Memory B cell (primary cell): ENCODE results near the gene OR2A14.
A peak's percentile ranks its signal among the peaks of the same experiment; 100 is the strongest.
"Not testable (repeated sequence)": the region's sequence is repeated elsewhere in the genome, so short reads cannot be mapped to it uniquely, and the experiment has no call there.

Experiments used
- ATAC-seq: fragments of 150-1000 bp; cut with Tn5 transposase; 2 replicates; pipeline ENCODE4 v1.10.0; 2021; ENCODE audit warnings: low read depth, mild to moderate bottlenecking, moderate library complexity
- DNase-seq, 2 donors: peaks; one replicate each; pipeline ENCODE4 v3.0.0; 2022; ENCODE audit warnings: low spot score in 2 of 2
- H3K27ac Mint-ChIP-seq: one replicate; pipeline ENCODE4 v1.8.0; 2022; ENCODE audit warnings: mild to moderate bottlenecking, moderate library complexity, mixed read lengths
- H3K27me3 Mint-ChIP-seq: one replicate; pipeline ENCODE4 v1.8.0; 2022; ENCODE audit warnings: mixed read lengths
- H3K36me3 Mint-ChIP-seq: one replicate; pipeline ENCODE4 v1.8.0; 2022; ENCODE audit warnings: mild to moderate bottlenecking, mixed read lengths
- H3K4me1 Mint-ChIP-seq: one replicate; pipeline ENCODE4 v1.8.0; 2022; ENCODE audit warnings: mixed read lengths
- H3K4me3 Mint-ChIP-seq: one replicate; pipeline ENCODE4 v1.8.0; 2022; ENCODE audit warnings: mild to moderate bottlenecking, moderate library complexity, mixed read lengths
- H3K9me3 Mint-ChIP-seq: one replicate; pipeline ENCODE4 v1.8.0; 2022; ENCODE audit warnings: mixed read lengths

The OR2A14 gene

GRCh38 chr7:144129601-144130000 is 6.6 kb downstream of the OR2A14 start:
- H3K4me3 Mint-ChIP-seq, ATAC-seq, DNase-seq, H3K27me3 Mint-ChIP-seq, H3K36me3 Mint-ChIP-seq, H3K4me1 Mint-ChIP-seq, H3K9me3 Mint-ChIP-seq: not testable (repeated sequence)
- H3K27ac Mint-ChIP-seq, result peak overlapping the region; percentile 15

- H3K9me3 Mint-ChIP-seq, result no peaks in the 10 kb centered on the region
- DNase-seq, result no peak
- H3K27ac Mint-ChIP-seq, result no peak overlapping the region
- no peak for ATAC-seq
- no peaks in the 10 kb centered on the region for H3K27me3 Mint-ChIP-seq
- no peak overlapping the region for H3K4me3 Mint-ChIP-seq
- no peaks in the 10 kb centered on the region for H3K36me3 Mint-ChIP-seq
- H3K4me1 Mint-ChIP-seq, result no peaks in the 10 kb centered on the region
These were observed 7.8 kb downstream of the OR2A14 start for GRCh38 chr7:144130730-144131129.

DNA sequence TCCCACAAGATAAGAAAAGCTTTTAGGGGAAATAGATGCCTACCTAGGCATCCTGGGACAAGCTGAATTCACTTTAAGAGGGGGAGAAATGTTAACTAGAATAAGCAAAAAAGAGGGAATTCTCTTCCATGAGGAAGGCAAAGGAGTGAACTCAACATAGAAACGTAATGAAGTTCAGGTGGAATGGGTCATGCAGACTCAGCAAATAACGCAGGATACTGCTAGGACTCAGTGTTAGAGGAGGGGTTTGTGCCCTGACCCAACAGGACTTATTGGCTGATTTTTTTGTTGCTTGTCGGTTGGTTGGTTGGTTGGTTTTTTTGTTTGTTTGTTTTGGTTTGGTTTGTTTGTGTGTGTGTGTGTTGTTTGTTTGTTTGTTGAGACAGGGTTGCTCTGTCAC is 9.3 kb downstream of the OR2A14 start:
- ATAC-seq, result no peak
- Mint-ChIP-seq H3K4me1 (no peaks in the 10 kb centered on the region), H3K27me3 (no peaks in the 10 kb centered on the region), H3K4me3 (no peak overlapping the region), H3K36me3 (no peaks in the 10 kb centered on the region), H3K27ac (no peak overlapping the region), H3K9me3 (no peaks in the 10 kb centered on the region)
- DNase-seq, result no peak

DNA sequence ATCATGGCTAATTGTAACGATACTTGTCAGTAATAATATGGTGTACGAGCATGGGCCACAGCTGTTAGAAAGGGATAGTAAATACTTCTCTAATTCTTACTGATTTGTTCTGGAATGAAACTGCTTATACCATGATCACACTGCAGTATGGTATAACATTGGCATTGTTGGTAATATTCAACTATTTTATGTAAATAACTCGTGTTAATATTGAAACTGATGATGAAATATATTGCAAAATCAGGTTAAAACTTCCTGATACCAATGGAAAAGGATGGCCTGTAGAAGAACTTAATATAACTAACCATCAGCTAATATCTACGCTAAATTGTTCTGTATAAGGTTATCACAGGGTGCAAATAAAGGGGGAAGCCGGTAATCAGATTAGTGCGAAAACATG is 10.3 kb downstream of the OR2A14 start:
- no peak for ATAC-seq
- H3K27ac Mint-ChIP-seq, result no peak overlapping the region
- H3K9me3 Mint-ChIP-seq, result no peaks in the 10 kb centered on the region
- H3K27me3 Mint-ChIP-seq, result peaks cover 2% of the 10 kb centered on the region
- H3K4me3 Mint-ChIP-seq, result no peak overlapping the region
- H3K36me3 Mint-ChIP-seq, result no peaks in the 10 kb centered on the region
- H3K4me1 Mint-ChIP-seq, result no peaks in the 10 kb centered on the region
- no peak for DNase-seq

DNA sequence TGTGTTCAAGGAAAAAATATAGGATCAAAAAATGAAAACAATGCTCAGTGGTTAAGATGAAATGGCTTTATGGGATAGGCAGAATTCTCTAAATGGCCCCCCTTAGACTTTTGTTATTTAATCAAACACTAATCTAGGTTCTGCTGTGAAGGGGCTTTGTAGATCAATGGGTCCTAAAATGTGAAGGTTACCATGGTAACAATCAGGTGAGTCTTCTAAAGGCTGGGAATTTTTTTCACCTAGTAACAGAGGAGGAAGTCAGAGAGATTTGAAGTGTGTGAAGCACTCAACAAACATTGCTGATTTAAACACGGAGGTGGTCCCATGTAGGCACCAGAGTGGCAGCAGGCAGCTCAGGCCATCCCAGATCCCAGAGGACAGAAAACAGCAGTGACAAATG is 11.1 kb downstream of the OR2A14 start:
- DNase-seq (no peak), ATAC-seq (no peak)
- no peaks in the 10 kb centered on the region for H3K4me1 Mint-ChIP-seq
- peaks cover 2% of the 10 kb centered on the region for H3K27me3 Mint-ChIP-seq
- H3K36me3 Mint-ChIP-seq, result no peaks in the 10 kb centered on the region
- no peak overlapping the region for H3K27ac Mint-ChIP-seq
- H3K9me3 Mint-ChIP-seq, result no peaks in the 10 kb centered on the region
- H3K4me3 Mint-ChIP-seq, result no peak overlapping the region

DNA sequence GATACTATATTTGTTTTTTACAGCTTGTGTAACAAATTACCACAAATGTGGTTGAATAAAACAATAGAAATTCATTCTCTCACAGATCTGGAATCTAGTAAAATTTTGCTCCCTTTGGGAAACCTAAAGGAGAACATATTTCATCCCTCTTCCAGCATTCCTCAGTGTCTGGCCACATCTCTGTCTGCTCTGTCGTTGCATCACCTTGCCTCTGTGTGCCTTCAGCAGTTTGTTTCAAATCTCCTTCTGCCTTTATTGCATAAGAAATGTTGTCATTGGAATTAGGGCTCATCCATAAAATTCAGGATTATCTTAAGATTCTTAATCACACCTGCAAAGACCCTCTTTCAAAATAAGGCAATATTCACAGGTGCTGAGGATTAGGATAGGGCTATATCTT is 14.5 kb downstream of the OR2A14 start:
- DNase-seq (no peak), ATAC-seq (no peak)
- Mint-ChIP-seq H3K4me3 (no peak overlapping the region), H3K4me1 (no peaks in the 10 kb centered on the region), H3K9me3 (peaks cover 1% of the 10 kb centered on the region), H3K27ac (no peak overlapping the region), H3K36me3 (peaks cover 1% of the 10 kb centered on the region), H3K27me3 (peaks cover 6% of the 10 kb centered on the region)

DNA sequence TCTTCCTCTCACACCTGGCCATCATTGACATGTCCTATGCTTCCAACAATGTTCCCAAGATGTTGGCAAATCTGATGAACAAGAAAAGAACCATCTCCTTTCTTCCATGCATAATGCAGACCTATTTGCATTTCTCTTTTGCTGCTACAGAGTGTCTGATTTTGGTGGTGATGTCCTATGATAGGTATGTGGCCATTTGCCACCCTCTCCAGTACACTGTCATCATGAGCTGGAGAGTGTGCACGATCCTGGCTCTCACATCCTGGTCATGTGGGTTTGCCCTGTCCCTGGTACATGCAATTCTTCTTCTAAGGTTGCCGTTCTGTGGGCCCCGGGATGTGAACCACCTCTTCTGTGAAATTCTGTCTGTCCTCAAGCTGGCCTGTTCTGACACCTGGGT is 19.2 kb downstream of the OR2A14 start:
- no peak overlapping the region for H3K4me3 Mint-ChIP-seq
- peaks cover 8% of the 10 kb centered on the region for H3K27me3 Mint-ChIP-seq
- no peak overlapping the region for H3K27ac Mint-ChIP-seq
- DNase-seq, result no peak
- peaks cover 3% of the 10 kb centered on the region for H3K36me3 Mint-ChIP-seq
- H3K4me1 Mint-ChIP-seq, result no peaks in the 10 kb centered on the region
- peaks cover 6% of the 10 kb centered on the region for H3K9me3 Mint-ChIP-seq
- ATAC-seq, result no peak

GRCh38 chr7:144144426-144144825 is 21.4 kb downstream of the OR2A14 start:
- no peak for DNase-seq
- Mint-ChIP-seq H3K36me3 (peaks cover 7% of the 10 kb centered on the region), H3K27ac (no peak overlapping the region), H3K4me3 (no peak overlapping the region), H3K27me3 (peaks cover 6% of the 10 kb centered on the region), H3K9me3 (peaks cover 15% of the 10 kb centered on the region), H3K4me1 (no peaks in the 10 kb centered on the region)
- ATAC-seq, result no peak

GRCh38 chr7:144148224-144148827 is 25.4 kb downstream of the OR2A14 start:
- Mint-ChIP-seq H3K9me3 (peaks cover 17% of the 10 kb centered on the region), H3K36me3 (peaks cover 5% of the 10 kb centered on the region), H3K27ac (no peak overlapping the region), H3K4me1 (no peaks in the 10 kb centered on the region), H3K4me3 (no peak overlapping the region), H3K27me3 (peaks cover 2% of the 10 kb centered on the region)
- DNase-seq (no peak), ATAC-seq (no peak)

DNA sequence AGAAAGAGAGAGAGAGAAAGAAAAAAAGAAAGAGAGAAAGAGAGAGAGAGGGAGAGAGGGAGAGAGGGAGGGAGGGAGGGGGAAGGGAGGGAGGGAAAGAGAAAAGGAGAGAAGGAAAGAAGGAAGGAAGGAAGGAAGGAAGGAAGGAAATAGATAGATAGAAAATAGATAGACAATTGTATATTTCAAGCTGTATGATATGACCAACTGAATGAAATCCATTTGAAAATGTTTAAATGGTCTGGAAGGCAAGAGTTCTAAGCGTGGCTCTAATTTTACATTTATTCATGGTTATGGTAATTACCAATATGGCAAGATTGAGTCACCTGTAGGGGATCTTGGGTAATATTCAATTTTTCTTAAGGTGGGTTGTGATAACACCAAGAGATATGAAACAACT is 35.9 kb downstream of the OR2A14 start:
- peaks cover 4% of the 10 kb centered on the region for H3K27me3 Mint-ChIP-seq

GRCh38 chr7:144164784-144165183 is 41.8 kb downstream of the OR2A14 start:
- DNase-seq, result no peak
- ATAC-seq, result no peak
- H3K4me1 Mint-ChIP-seq, result no peaks in the 10 kb centered on the region
- H3K9me3 Mint-ChIP-seq, result peaks cover 4% of the 10 kb centered on the region
- H3K27ac Mint-ChIP-seq, result no peak overlapping the region
- no peaks in the 10 kb centered on the region for H3K36me3 Mint-ChIP-seq
- H3K4me3 Mint-ChIP-seq, result no peak overlapping the region
- H3K27me3 Mint-ChIP-seq, result peaks cover 9% of the 10 kb centered on the region

More for the DNA sequence above, 35.9 kb downstream of the OR2A14 start:
- DNase-seq, result no peak
- H3K4me1 Mint-ChIP-seq, result no peaks in the 10 kb centered on the region
- ATAC-seq, result no peak
- no peak overlapping the region for H3K4me3 Mint-ChIP-seq
- H3K9me3 Mint-ChIP-seq, result peaks cover 1% of the 10 kb centered on the region
- no peak overlapping the region for H3K27ac Mint-ChIP-seq
- H3K36me3 Mint-ChIP-seq, result no peaks in the 10 kb centered on the region

GRCh38 chr7:144171594-144172350 is 48.8 kb downstream of the OR2A14 start:
- not testable (repeated sequence) for H3K36me3 Mint-ChIP-seq, H3K4me1 Mint-ChIP-seq, DNase-seq, H3K27ac Mint-ChIP-seq, H3K4me3 Mint-ChIP-seq, H3K9me3 Mint-ChIP-seq, ATAC-seq, H3K27me3 Mint-ChIP-seq

DNA sequence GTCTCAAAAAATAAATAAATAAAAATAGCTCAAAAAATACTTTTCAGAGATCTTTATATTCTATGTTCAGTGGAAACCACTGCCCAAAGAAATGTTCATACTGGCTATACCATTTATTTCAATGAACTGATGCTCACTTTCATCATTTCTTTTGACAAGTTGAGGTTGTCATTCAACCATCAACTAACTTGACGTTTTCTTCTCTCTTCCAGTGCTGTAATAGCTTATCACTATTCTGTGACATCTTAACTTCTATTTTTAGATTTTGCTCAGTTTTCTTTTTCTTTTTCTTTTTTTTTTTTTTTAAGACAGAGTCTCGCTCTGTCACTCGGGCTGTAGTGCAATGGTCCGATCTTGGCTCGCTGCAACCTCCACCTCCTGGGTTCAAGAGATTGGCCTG is 51.6 kb downstream of the OR2A14 start:
- no peak for DNase-seq
- no peak for ATAC-seq
- H3K36me3 Mint-ChIP-seq, result peaks cover 3% of the 10 kb centered on the region
- peaks cover 2% of the 10 kb centered on the region for H3K4me1 Mint-ChIP-seq
- no peak overlapping the region for H3K4me3 Mint-ChIP-seq
- H3K9me3 Mint-ChIP-seq, result peaks cover 8% of the 10 kb centered on the region
- peaks cover 4% of the 10 kb centered on the region for H3K27me3 Mint-ChIP-seq
- no peak overlapping the region for H3K27ac Mint-ChIP-seq

GRCh38 chr7:144178380-144179164 is 55.6 kb downstream of the OR2A14 start:
- not testable (repeated sequence) for H3K4me1 Mint-ChIP-seq
- DNase-seq, result peak in 1 of 2 donors; percentile 24

More at GRCh38 chr7:144178380-144179164, 55.6 kb downstream of the OR2A14 start:
- not testable (repeated sequence) for H3K4me3 Mint-ChIP-seq, H3K36me3 Mint-ChIP-seq, H3K9me3 Mint-ChIP-seq, H3K27ac Mint-ChIP-seq, H3K27me3 Mint-ChIP-seq
- ATAC-seq, result peak; percentile 92
